Posterior cingulate gyrus (tissue), 11 donors: ENCODE data around the gene PDCL2.
"Not testable (repeated sequence)": the region's sequence is repeated elsewhere in the genome, so short reads cannot be mapped to it uniquely, and the experiment has no call there.

Experiments
- DNase-seq, 10 donors: peaks; one replicate each; pipeline versions ENCODE4 v3.0.0 to v3.0.0-alpha.2; 2020 to 2021; ENCODE audit warnings: mixed read lengths in 3 of 10
- intact Hi-C: fragments of 100-400 bp; cut with DNase I; formaldehyde crosslinking; loops from one replicate; pipeline ENCODE4 v1.15.1; 2023

PDCL2 gene

GRCh38 chr4:55592014-55592413 lies at the start of gene PDCL2:
Gene PDCL2, minus strand, starts transcription at chr4:55592245. Its CDS starts 136 bp downstream, at chr4:55592109.
- intact Hi-C loops = no loop called here
- DNase-seq = peak in 1 of 10 donors; percentile 69

GRCh38 chr4:55637272-55637820 lies 45.3 kb upstream of the PDCL2 start:
- DNase-seq = no peak
- intact Hi-C loops = no loop called here

DNA sequence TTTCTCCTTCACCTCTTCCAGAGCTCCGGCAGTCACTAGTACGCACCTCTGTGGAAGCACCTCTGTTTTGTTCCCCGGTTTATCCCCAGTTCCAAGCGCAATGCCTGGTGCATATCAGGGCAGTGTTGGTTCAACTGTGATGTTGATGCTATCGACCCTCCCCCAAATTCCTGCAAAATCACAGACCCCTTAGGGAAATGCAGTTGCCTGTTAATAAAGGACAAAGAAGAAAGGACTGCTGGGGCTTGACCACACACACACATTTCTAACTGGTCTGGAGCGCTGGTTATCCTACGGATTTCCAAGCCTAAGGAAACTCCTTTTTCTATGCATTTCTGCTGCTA lies 44.6 kb upstream of the PDCL2 start:
- intact Hi-C loops = no loop called here
- DNase-seq = no peak

- intact Hi-C loops = no loop called here
- peak in 7 of 10 donors; percentile 8 to 87 (median 19) for DNase-seq
Measured at GRCh38 chr4:55635741-55636655, 44.0 kb upstream of the PDCL2 start, which contains the start of gene NMU. Gene NMU, minus strand, starts transcription at chr4:55636298. Its CDS starts 106 bp downstream, at chr4:55636192.

GRCh38 chr4:55635282-55635681 lies 43.2 kb upstream of the PDCL2 start:
- DNase-seq = peak in 1 of 10 donors; percentile 47
- intact Hi-C loops = no loop called here

- intact Hi-C loops = no loop called here
- DNase-seq = no peak
Measured at GRCh38 chr4:55634417-55635128, 42.5 kb upstream of the PDCL2 start.

GRCh38 chr4:55633903-55634302 lies 41.9 kb upstream of the PDCL2 start:
- intact Hi-C loops = no loop called here
- DNase-seq = no peak

DNA sequence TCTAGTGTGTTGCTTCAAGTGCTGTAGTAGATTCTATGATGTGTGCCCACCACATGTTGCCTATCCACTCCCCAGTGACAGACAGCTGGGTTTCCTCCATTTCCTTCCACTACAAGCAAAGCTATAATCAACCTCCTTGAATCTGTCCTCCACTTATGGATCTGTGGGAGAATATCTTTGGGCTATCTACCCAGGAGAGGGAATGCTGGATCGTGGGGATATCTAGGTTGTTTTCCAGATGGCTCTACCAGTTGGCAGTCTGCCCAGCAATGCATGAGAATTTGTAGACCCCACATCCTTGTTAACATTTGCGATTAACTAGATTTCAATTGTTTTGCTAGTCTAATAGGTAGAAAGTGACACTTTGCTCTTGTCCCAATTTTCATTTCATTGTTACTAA lies 33.8 kb upstream of the PDCL2 start:
- DNase-seq = no peak
- intact Hi-C loops = no loop called here

DNA sequence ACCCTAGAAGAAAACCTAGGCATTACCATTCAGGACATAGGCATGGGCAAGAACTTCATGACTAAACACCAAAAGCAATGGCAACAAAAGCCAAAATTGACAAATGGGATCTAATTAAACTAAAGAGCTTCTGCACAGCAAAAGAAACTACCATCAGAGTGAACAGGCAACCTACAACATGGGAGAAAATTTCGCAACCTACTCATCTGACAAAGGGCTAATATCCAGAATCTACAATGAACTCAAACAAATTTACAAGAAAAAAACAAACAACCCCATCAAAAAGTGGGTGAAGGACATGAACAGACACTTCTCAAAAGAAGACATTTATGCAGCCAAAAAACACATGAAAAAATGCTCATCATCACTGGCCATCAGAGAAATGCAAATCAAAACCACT lies 32.0 kb upstream of the PDCL2 start:
- intact Hi-C loops = not testable (repeated sequence)

DNA sequence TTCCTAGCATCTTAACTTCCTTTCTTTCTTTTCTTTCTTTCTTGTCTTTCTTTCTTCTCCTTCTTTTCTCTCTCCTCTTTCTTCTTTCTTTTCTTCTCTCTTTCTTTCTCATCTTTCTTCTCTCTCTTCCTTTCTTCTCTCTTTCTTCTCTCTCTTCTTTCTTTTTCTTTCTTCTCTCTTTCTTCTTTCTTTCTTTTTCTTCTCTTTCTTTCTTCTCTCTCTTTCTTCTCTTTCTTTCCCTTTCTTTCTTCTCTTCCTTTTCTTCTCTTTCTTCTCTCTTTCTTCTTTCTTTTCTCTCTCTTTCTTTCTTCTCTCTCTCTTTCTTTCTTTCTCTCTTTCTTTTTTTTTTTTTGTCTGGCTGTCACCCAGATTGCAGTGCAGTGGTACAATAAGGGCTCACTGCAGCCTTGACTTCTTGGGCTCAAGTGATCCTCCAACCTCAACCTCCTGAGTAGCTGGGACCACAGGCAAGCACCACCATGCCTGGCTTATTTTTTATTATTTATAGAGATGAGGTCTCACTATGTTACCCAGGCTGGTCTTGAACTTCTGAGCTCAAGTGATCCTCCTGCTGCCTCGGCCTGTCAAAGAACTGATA lies 26.6 kb upstream of the PDCL2 start:
- intact Hi-C loops = no loop called here

More for the DNA sequence above, 32.0 kb upstream of the PDCL2 start:
- not testable (repeated sequence) for DNase-seq

DNA sequence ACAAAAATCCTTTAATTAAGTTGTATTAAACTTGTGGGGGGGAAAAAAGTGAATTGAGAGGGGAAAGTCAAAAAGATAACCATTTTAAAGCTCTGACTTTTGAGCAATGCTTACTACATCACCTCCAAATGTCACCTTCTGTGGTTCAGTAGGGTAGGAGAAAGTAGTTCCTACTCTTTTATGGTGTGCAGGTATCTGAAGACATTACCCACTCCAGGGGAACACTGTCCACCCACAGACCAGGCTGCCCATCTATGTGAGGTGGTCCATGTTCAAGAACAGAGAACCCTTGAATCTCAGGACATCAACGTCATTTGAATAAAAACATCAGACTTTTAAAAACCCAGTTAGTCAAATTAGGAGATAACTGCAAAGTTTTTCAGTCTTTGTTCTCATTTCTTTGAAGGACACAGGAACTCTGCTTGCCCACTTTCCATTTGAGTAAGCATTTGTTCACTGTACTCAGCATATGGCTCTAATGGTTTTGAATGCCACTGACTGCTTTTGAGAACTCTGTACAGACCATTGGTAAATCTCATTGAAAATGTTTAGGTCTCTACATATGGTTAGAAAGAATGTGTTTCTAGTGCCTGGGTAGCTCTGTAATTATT lies 25.6 kb upstream of the PDCL2 start:
- DNase-seq = no peak
- intact Hi-C loops = no loop called here

More for the DNA sequence above, 26.6 kb upstream of the PDCL2 start:
- DNase-seq = no peak

GRCh38 chr4:55615008-55615407 lies 23.0 kb upstream of the PDCL2 start:
- intact Hi-C loops = no loop called here
- no peak for DNase-seq

DNA sequence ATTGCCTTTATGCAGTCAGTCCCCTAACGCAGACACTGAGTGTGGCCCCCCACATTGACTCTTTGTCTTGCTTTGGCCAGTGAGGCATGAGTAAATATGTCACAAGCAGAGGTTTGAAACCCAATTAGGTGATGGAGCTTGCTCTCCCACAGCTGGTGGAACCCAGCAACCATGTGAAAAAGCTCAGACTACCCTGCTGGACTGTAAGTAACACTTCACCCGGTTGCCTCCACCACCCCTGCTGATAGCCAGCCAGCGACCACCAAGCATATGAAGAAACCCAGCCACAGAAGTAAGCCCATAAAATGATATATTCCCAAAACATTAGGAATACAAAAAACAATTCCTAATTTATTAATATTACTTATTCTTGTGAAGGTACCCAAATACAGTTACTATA lies 21.6 kb upstream of the PDCL2 start:
- intact Hi-C loops = no loop called here
- no peak for DNase-seq

DNA sequence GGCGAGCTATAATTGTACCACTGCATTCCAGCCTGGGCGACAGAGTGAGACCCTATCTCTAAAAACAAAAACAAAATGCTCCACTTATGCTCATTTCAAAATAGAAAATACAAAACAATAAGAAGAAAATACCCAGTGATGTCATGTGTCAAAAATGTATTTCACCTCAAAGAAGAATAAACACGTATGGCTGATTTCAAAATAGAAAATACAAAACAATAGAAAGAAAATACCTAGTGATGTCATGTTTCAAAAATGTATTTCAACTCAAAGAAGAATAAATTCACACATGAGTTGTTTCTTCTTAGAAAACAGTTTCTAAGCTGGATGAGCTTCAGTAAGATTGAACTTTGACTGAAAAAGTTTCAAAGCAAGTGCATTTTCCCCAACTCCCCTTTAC lies 20.3 kb upstream of the PDCL2 start:
- DNase-seq = no peak
- intact Hi-C loops = no loop called here

DNA sequence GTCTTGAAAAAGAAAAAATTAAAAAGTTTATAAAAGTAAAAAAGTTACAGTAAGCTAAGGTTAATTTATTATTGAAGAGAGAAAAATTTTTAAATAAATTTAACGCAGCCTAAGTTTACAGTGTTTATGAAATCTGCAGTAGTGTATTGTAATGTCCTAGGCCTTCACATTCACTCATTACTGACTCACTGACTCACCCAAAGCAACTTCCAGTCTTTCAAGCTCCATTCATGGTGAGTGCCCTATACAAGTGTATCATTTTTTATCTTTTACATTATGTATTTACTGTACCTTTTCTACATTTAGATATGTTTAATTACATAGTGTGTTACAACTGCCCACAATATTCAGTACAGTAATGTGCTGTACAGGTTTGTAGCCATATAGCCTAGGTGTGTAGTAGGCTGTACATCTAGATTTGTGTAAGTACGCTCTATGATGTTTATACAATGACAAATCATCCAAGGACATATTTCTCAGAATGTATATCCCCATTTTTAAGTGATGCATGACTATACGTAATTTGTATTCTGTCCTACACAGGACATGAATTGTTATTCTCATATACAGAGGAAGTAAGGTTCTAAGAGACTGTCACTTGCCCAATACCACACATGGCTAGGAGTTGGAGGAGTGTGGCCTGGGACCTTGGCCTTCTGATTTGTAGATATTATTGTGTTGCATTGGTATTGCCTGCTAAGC lies 19.5 kb upstream of the PDCL2 start:
- DNase-seq = no peak
- intact Hi-C loops = no loop called here

DNA sequence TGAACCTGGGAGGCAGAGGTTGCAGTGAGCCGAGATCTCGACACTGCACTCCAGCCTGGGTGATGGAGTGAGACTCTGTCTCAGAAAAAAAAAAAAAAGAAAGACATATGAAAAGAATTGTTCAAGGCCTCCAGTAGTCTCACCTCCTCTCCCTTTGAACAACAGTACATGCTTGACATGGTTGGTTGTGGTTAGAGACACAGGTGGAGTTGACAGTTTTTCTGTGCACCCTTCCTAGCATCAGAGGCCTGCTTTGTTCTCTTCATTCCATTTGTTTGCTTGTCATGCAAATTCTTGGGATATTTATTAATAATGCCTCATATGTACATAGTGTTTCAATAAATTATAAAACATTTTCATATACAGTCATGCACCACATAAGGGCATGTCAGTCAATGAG lies 18.3 kb upstream of the PDCL2 start:
- intact Hi-C loops = no loop called here
- DNase-seq = no peak

GRCh38 chr4:55609393-55609866 lies 17.4 kb upstream of the PDCL2 start:
- DNase-seq = no peak
- intact Hi-C loops = no loop called here

- intact Hi-C loops = no loop called here
- no peak for DNase-seq
Measured at GRCh38 chr4:55608591-55608990, 16.5 kb upstream of the PDCL2 start.

DNA sequence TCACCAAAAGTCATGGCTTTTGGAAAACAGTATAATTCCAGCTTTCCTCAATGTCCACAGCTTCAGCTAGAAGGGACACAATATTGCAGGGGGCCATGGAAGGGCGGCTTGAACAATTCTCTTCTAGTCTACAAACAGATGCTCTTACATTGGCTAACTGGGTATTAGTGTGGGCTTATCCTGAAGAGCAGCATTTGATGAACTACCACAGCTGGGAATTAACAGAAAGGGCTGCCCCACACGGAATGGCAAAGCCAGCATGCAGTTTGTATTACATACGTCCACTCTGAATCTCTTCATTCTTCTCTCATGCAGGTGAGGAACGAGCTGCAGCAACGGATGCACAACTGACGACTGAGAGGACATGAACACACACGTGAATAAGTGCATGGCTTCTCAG lies 13.0 kb upstream of the PDCL2 start:
- no peak for DNase-seq
- intact Hi-C loops = no loop called here

DNA sequence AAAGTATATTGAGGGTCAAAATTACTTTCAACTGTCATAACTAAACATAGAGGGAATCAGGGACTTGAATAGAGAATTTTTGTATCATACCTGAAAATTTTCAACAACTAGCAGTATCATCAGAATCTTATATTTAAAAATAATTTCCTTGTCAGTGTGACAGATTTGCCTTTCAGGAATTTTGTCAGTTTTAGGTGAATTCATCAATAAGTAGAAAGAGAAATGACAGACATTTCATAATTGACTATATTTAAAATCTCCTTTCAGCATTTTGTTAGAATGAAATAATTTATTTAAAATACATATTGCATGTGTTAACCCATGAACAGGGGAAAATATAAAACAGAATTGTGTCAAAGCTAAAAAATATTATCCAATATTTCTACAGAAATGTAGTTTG lies 8.6 kb upstream of the PDCL2 start:
- intact Hi-C loops = no loop called here
- no peak for DNase-seq
